Measurements from ENCODE around the gene CCM2. TPM values are rescaled to one million over a fixed set of nuclear protein-coding genes. Genes with fewer than 3 reads are reported as not detected.

CCM2 gene
- total RNA-seq, 3 donors from 2014 or later = 33.4 to 43.8 (median 35.8) TPM

DNA sequence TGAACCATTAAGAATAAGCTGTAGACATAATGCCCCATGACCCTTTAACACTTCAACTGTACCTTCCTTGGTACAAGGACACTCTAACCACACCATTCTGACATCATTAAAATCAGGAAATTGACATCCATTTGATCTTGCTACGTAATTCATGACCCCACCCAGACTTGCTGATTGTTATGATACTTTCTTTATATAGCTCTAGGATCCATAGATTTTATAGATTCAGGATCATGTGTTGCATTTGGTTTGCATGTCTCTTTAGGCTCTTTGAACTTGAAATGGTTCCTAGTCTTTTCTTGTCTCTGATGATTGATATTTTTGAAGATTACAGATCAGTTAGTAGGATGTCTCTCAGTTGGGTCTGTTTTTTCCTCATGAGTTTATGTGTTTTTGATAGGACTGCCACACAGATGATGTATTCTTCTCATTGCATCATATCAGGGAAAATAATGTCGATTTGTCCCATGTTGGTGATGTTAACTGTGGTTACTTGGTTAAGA is 13.5 kb downstream of the CCM2 start:
- H3K4me1 ChIP-seq (ENCODE audit: low read depth) = no peaks in the 10 kb centered on the region
- no peaks in the 10 kb centered on the region for H3K9me3 ChIP-seq
- DNase-seq (no peak), ATAC-seq (peak; percentile 52)
- intact Hi-C loops (cut with DNase I, micrococcal nuclease) = no loop called here
- no peaks in the 10 kb centered on the region for H3K36me3 ChIP-seq (ENCODE audit: low read depth)
- H3K4me3 ChIP-seq = no peak overlapping the region
- TF ChIP-seq, protein P1, sequence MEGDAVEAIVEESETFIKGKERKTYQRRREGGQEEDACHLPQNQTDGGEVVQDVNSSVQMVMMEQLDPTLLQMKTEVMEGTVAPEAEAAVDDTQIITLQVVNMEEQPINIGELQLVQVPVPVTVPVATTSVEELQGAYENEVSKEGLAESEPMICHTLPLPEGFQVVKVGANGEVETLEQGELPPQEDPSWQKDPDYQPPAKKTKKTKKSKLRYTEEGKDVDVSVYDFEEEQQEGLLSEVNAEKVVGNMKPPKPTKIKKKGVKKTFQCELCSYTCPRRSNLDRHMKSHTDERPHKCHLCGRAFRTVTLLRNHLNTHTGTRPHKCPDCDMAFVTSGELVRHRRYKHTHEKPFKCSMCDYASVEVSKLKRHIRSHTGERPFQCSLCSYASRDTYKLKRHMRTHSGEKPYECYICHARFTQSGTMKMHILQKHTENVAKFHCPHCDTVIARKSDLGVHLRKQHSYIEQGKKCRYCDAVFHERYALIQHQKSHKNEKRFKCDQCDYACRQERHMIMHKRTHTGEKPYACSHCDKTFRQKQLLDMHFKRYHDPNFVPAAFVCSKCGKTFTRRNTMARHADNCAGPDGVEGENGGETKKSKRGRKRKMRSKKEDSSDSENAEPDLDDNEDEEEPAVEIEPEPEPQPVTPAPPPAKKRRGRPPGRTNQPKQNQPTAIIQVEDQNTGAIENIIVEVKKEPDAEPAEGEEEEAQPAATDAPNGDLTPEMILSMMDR (IDR thresholded peaks at IDR 0.05) = no peak

DNA sequence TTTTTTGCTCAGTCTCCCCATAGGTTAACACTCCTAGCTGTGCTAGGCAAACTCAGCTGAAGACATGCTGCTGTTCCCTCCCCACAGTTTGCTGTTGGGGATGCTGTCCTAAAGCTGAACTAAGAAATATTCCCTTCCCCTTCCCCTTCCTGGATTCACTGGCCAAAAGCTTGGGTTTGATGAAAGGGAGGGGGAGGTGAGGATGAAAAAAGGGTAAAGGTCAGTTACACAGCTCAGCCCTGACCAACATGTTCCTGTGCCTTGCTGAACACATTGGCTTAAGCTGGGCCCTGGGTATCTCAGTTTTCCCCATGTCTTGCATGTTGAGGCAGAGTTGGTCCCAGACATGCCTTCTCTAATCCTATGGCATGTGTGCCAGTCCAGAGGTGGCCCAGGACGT is 15.3 kb downstream of the CCM2 start:
- no peak for ATAC-seq
- H3K4me1 ChIP-seq (ENCODE audit: low read depth) = no peaks in the 10 kb centered on the region
- no peaks in the 10 kb centered on the region for H3K9me3 ChIP-seq
- TF ChIP-seq, protein P1 (IDR thresholded peaks at IDR 0.05) = no peak
- H3K4me3 ChIP-seq = no peak overlapping the region
- intact Hi-C loops (cut with DNase I, micrococcal nuclease) = no loop called here
- no peak for DNase-seq
- H3K36me3 ChIP-seq (ENCODE audit: low read depth) = no peaks in the 10 kb centered on the region

- intact Hi-C loops (cut with DNase I, micrococcal nuclease) = no loop called here
- ATAC-seq (no peak), DNase-seq (no peak)
- H3K4me1 ChIP-seq (ENCODE audit: low read depth) = no peaks in the 10 kb centered on the region
- TF ChIP-seq, protein P1 (IDR thresholded peaks at IDR 0.05) = no peak
- H3K4me3 ChIP-seq = no peak overlapping the region
- H3K9me3 ChIP-seq = no peaks in the 10 kb centered on the region
- no peaks in the 10 kb centered on the region for H3K36me3 ChIP-seq (ENCODE audit: low read depth)
Observed at GRCh38 chr7:45017253-45017652, 17.3 kb downstream of the CCM2 start.

GRCh38 chr7:45020915-45021314 is 20.9 kb downstream of the CCM2 start:
- DNase-seq = no peak
- Histone ChIP-seq H3K4me3 (no peak overlapping the region), H3K9me3 (no peaks in the 10 kb centered on the region), H3K36me3 (ENCODE audit: low read depth) (no peaks in the 10 kb centered on the region), H3K4me1 (ENCODE audit: low read depth) (no peaks in the 10 kb centered on the region)
- intact Hi-C loops (cut with DNase I, micrococcal nuclease) = no loop called here
- ATAC-seq = no peak
- TF ChIP-seq, protein P1 (IDR thresholded peaks at IDR 0.05) = no peak

GRCh38 chr7:45021604-45022296 is 21.7 kb downstream of the CCM2 start:
- intact Hi-C loops (cut with DNase I, micrococcal nuclease) = no loop called here
- ATAC-seq = no peak
- DNase-seq = no peak
- TF ChIP-seq, protein P1 (IDR thresholded peaks at IDR 0.05) = no peak
- Histone ChIP-seq H3K9me3 (no peaks in the 10 kb centered on the region), H3K4me3 (no peak overlapping the region), H3K4me1 (ENCODE audit: low read depth) (no peaks in the 10 kb centered on the region), H3K36me3 (ENCODE audit: low read depth) (no peaks in the 10 kb centered on the region)

All from mucosa of descending colon (tissue), 3 donors.